Common myeloid progenitor, CD34-positive (primary cell): Measurements from ENCODE around the gene MED7.

Experiments used
- CTCF ChIA-PET: fragments of 350-600 bp; sonication (Branson Sonifier 250); formaldehyde crosslinking; loops from one replicate; lab custom pipeline; 2021; ENCODE audit warnings: antibody characterized with exemption; lab: Charles Lee
- POLR2A ChIA-PET: fragments of 350-600 bp; sonication (Branson Sonifier 250); formaldehyde crosslinking; loops from one replicate; lab custom pipeline; 2021; ENCODE audit warnings: antibody characterized with exemption; lab: Charles Lee
- DNase-seq, 3 donors: peaks; one replicate each; pipeline versions ENCODE4 v3.0.0 to v3.0.0-alpha.2; 2013
- H3K27ac ChIP-seq, 2 experiments: 1 replicate in 1 of 2; 2 replicates in 1 of 2; pipeline ENCODE4 v1.7.0; 2013; ENCODE audit warnings: inconsistent platforms in 2 of 2, low read length in 2 of 2, mild to moderate bottlenecking in 2 of 2, low read depth in 1 of 2, moderate library complexity in 1 of 2; ENCODE audit not compliant: severe bottlenecking in 2 of 2, insufficient read depth in 1 of 2, poor library complexity in 1 of 2
- H3K27me3 ChIP-seq, 5 experiments: replicated peaks in 2 of 5; 1 replicate in 3 of 5; 2 replicates in 2 of 5; pipeline versions ENCODE4 v1.6.1 to v1.7.0; 2013; ENCODE audit warnings: low read length in 4 of 5, mild to moderate bottlenecking in 2 of 5, moderate library complexity in 2 of 5, inconsistent platforms in 1 of 5; ENCODE audit not compliant: insufficient read depth in 5 of 5, control insufficient read depth in 4 of 5
- H3K36me3 ChIP-seq, 4 experiments: 1 replicate in 2 of 4; 2 replicates in 2 of 4; pipeline versions ENCODE4 v1.6.1 to v1.7.0; 2013; ENCODE audit warnings: low read length in 3 of 4, control low read depth in 1 of 4, mild to moderate bottlenecking in 1 of 4; ENCODE audit not compliant: control insufficient read depth in 4 of 4, insufficient read depth in 4 of 4
- H3K4me1 ChIP-seq, 4 experiments: 1 replicate in 3 of 4; 2 replicates in 1 of 4; pipeline versions ENCODE4 v1.6.1 to v1.7.1; 2013; ENCODE audit warnings: low read length in 3 of 4, mild to moderate bottlenecking in 3 of 4, control low read depth in 1 of 4, inconsistent platforms in 1 of 4, moderate library complexity in 1 of 4; ENCODE audit not compliant: control insufficient read depth in 4 of 4, insufficient read depth in 4 of 4; ENCODE audit errors: control extremely low read depth in 1 of 4
- H3K4me3 ChIP-seq, 7 experiments: 1 replicate in 4 of 7; 2 replicates in 3 of 7; pipeline versions ENCODE4 v1.5.1 to v1.7.0; 2013; ENCODE audit warnings: mild to moderate bottlenecking in 7 of 7, low read length in 6 of 7, moderate library complexity in 6 of 7, inconsistent platforms in 2 of 7, low read depth in 2 of 7, control low read depth in 1 of 7; ENCODE audit not compliant: insufficient read depth in 4 of 7, control insufficient read depth in 1 of 7; ENCODE audit errors: extremely low read depth in 1 of 7
- H3K9me3 ChIP-seq, 5 experiments: 1 replicate in 4 of 5; 2 replicates in 1 of 5; pipeline versions ENCODE4 v1.6.1 to v1.7.1; 2013; ENCODE audit warnings: low read length in 4 of 5, mild to moderate bottlenecking in 2 of 5, inconsistent platforms in 1 of 5, low read depth in 1 of 5, moderate library complexity in 1 of 5; ENCODE audit not compliant: control insufficient read depth in 4 of 5, insufficient read depth in 2 of 5; ENCODE audit errors: control extremely low read depth in 1 of 5
- WGBS: methylation state at CpG from one replicate; pipeline ENCODE4 v1.1.5; 2013; ENCODE audit not compliant: insufficient coverage; 5-methylcytosine and 5-hydroxymethylcytosine counted together

The MED7 gene

DNA sequence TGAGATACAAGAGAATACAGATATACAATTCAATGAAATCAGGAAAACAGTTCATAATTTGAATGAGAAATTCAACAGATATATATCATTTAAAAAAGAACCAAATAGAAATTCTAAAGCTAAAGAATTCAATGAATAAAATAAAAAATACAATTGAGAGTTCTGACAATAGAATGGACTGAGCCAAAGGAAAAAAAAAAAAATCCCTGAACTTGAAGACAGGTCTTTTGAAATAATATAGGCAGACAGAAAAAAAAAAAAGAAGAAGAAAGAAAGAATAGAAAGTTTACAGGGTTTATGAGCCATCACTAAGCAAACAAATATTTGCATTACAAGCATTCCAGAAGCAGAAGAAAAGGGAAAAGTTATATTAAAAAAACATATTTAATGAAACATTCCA lies 21.0 kb downstream of the MED7 start:
- no peaks in the 10 kb centered on the region for H3K27me3 ChIP-seq
- no peak overlapping the region for H3K27ac ChIP-seq
- POLR2A ChIA-PET: interaction anchor here (0.6 kb wide), 1 partner anchor 103 kb away, joined by 3 read pairs; no protein-coding TSS in a partner anchor
- no peak overlapping the region for H3K4me3 ChIP-seq
- H3K36me3 ChIP-seq: no peaks in the 10 kb centered on the region
- peaks cover 3 to 16% (median 3%) of the 10 kb centered on the region in 5 experiments for H3K9me3 ChIP-seq
- CTCF ChIA-PET: interaction anchor here (0.7 to 1.6 kb wide), 2 partner anchors 10 to 205 kb away, joined by 4 to 7 read pairs; no protein-coding TSS in a partner anchor
- H3K4me1 ChIP-seq: no peaks in the 10 kb centered on the region
- no peak for DNase-seq

DNA sequence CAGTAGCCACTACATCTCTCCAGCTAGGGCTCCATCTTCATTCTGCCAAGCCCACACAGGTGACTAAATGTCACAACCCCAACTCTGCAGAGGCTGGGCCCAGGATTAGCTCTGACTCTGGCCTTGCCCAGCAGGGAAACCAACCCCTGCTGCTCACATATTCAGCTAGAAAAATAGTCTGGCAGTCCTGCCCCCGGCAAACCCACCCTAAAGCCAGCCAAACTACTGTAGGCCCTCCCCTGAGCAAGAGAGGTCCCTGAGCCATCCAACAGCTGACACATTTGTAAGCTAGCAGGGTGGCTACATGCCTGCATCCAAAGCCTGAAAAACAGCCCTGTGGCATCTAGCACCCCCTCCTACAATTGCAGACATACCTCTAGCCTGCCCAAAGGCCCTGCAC lies 22.6 kb downstream of the MED7 start:
- Histone ChIP-seq H3K4me1 (peaks cover 0 to 3% (median 0%) of the 10 kb centered on the region in 4 experiments), H3K4me3 (no peak overlapping the region), H3K9me3 (peaks cover 3 to 16% (median 3%) of the 10 kb centered on the region in 5 experiments), H3K27me3 (no peaks in the 10 kb centered on the region), H3K27ac (no peak overlapping the region), H3K36me3 (no peaks in the 10 kb centered on the region)
- WGBS: 100% methylated on average over 1 of the region's 1 CpG
- DNase-seq: no peak
- CTCF ChIA-PET: no interaction called here
- POLR2A ChIA-PET: no interaction called here

DNA sequence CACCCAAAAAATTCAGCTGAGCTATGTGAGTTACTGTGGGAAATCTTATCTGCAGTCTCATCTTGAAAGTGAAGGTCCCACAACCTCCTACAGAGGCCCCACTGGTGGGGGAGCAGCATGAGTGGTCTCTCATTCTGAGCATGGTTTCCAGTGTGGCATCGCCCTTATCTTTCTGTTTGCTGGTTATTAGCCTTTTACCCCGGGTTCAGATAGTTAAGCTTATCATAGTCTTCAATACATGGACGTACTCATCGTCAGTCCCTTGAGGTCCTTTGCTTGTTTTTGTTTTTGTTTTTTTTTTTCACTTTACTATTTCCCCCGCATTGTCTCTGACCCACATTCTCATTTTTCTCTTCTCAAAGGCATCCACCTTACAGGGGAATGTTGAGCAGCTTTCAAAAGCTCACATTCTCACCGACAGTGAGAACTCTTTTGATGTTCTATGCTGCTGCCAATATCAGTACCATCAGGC lies 26.1 kb downstream of the MED7 start:
- WGBS: 97% methylated on average over 5 of the region's 6 CpGs
- DNase-seq: no peak
- peaks cover 0 to 9% (median 3%) of the 10 kb centered on the region in 5 experiments for H3K9me3 ChIP-seq
- H3K4me3 ChIP-seq: no peak overlapping the region
- ChIA-PET POLR2A (interaction anchor here (0.7 kb wide), 1 partner anchor 26 kb away, joined by 3 read pairs; the partner anchor contains the start of gene MED7), CTCF (interaction anchor here (1.5 to 1.6 kb wide), 3 partner anchors 14 to 22 kb away, joined by 3 to 5 read pairs (median 5); no protein-coding TSS in a partner anchor)
- H3K36me3 ChIP-seq: no peaks in the 10 kb centered on the region
- no peaks in the 10 kb centered on the region for H3K27me3 ChIP-seq
- peaks cover 0 to 9% (median 1%) of the 10 kb centered on the region in 4 experiments for H3K4me1 ChIP-seq
- no peak overlapping the region for H3K27ac ChIP-seq

DNA sequence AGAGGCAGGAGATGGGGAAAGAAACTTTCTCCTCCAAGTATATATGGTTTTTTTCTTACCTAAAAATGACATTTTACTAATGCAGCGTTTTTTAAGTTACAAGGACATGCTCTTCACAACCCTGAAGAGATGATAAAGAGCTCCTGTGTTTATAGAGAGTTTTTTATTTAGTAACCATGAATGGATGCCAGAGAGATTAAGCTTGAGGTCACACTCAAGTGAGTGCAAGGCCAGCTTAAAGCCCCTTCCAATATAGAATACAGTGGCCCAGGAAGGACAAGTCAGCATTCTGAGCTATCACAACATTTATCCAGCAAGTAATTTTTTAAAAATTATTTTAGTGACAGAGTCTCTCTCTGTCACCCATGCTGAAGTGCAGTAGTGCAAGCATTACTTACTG lies 27.2 kb downstream of the MED7 start:
- no peaks in the 10 kb centered on the region for H3K27me3 ChIP-seq
- H3K27ac ChIP-seq: no peak overlapping the region
- peaks cover 0 to 1% (median 0%) of the 10 kb centered on the region in 5 experiments for H3K9me3 ChIP-seq
- ChIA-PET CTCF (interaction anchor here (0.6 to 1.6 kb wide), 3 partner anchors 15 to 45 kb away, joined by 3 to 5 read pairs (median 5); no protein-coding TSS in a partner anchor), POLR2A (no interaction called here)
- no peak overlapping the region for H3K4me3 ChIP-seq
- peaks cover 0 to 9% (median 1%) of the 10 kb centered on the region in 4 experiments for H3K4me1 ChIP-seq
- WGBS: no CpG with 5 or more reads among the region's 1 CpG
- H3K36me3 ChIP-seq: no peaks in the 10 kb centered on the region
- no peak for DNase-seq

DNA sequence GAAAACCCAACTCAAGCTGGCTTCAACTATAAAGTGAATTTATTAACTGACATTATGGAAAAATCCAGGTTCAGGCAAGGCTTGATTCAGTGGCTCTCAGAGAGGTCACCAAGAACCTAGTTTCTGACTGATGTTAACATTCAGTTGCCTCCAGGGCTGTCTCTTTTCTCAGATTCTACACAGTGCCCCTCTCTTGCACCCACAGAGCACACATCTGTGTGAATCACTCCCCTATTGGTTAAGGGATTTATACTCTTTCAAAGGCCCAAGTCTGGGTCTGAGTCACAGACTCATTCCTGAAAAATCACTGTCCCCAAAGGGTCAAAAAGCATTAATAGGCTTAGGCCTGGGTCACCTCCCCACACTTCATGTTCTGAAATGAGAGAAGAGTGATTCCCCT lies 27.7 kb downstream of the MED7 start:
- DNase-seq: no peak
- ChIA-PET POLR2A (no interaction called here), CTCF (interaction anchor here (0.6 kb wide), 1 partner anchor 45 kb away, joined by 5 read pairs; no protein-coding TSS in a partner anchor)
- Histone ChIP-seq H3K27me3 (no peaks in the 10 kb centered on the region), H3K27ac (no peak overlapping the region), H3K4me1 (peaks cover 0 to 12% (median 1%) of the 10 kb centered on the region in 4 experiments), H3K36me3 (no peaks in the 10 kb centered on the region), H3K9me3 (no peaks in the 10 kb centered on the region), H3K4me3 (no peak overlapping the region)

DNA sequence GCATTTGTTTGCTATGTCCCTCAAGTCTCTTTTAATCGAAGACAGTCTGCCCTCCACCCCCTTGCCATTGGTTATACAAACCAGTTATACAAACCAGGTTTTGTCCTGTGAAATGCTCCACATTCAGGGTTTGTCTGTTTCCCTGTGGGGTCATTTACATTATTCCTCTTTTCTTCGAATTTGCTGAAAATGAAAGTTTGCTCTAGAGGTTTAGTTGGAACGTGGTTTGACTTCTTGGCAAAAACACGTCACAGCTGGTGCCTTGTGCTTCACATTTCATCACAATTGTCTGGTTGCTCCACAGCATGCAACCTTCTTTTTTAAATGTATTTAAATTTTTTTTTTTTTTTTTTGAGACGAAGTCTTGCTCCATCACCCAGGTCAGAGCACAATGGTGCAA lies 29.7 kb downstream of the MED7 start:
- CTCF ChIA-PET: no interaction called here

DNA sequence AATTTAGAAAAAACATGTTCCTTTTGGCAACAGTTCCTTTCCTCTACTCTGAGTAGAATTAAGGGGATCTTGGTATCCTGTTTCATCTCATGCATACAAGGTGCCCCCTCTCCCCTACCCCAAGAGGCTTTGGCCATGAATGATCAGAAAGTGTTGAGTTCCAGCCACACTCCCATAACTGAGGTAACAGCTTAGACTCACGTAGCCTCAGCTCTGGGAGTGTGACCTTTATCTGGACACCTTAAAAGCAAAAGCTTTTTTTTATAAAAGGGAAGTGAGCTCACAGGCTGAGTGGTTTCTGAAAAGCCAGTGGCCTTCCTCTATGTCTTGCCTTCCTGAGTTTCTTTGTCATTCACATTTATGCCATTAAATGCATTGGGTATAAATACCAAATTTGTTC lies 32.9 kb downstream of the MED7 start:
- H3K4me3 ChIP-seq: peak overlapping the region in 2 of 7 experiments; percentile 11 to 45
- DNase-seq: peak; percentile 25 to 79 (median 64)
- H3K36me3 ChIP-seq: peaks cover 0 to 5% (median 0%) of the 10 kb centered on the region in 4 experiments
- POLR2A ChIA-PET: no interaction called here
- whole genome bisulfite sequencing: 50% methylated on average over 1 of the region's 1 CpG
- H3K4me1 ChIP-seq: peaks cover 14 to 44% (median 32%) of the 10 kb centered on the region in 4 experiments
- CTCF ChIA-PET: interaction anchor here (2.5 kb wide), 1 partner anchor 33 kb away, joined by 10 read pairs; the partner anchor contains the start of gene MED7
- H3K9me3 ChIP-seq: no peaks in the 10 kb centered on the region
- H3K27me3 ChIP-seq: no peaks in the 10 kb centered on the region
- no peak overlapping the region for H3K27ac ChIP-seq

More for the DNA sequence above, 29.7 kb downstream of the MED7 start:
- no peak overlapping the region for H3K4me3 ChIP-seq
- H3K9me3 ChIP-seq: no peaks in the 10 kb centered on the region
- WGBS: 100% methylated on average over 1 of the region's 5 CpGs
- no peaks in the 10 kb centered on the region for H3K36me3 ChIP-seq
- DNase-seq: peak in 1 of 3 donors; percentile 29
- no peaks in the 10 kb centered on the region for H3K27me3 ChIP-seq
- POLR2A ChIA-PET: no interaction called here
- peaks cover 11 to 31% (median 20%) of the 10 kb centered on the region in 4 experiments for H3K4me1 ChIP-seq
- H3K27ac ChIP-seq: no peak overlapping the region
